Mammary epithelial cell (primary cell): ENCODE results near the gene NSD1.

ENCODE experiments used
- CTCF ChIP-seq, 2 donors: IDR thresholded peaks in 1 of 2; conservative IDR thresholded peaks in 1 of 2; 2 replicates each; pipeline ENCODE4 v1.5.1; 2011 to 2012; ENCODE audit warnings: inconsistent platforms in 2 of 2, low read length in 2 of 2, mild to moderate bottlenecking in 2 of 2, control low read depth in 1 of 2, low read depth in 1 of 2; ENCODE audit not compliant: insufficient read depth in 1 of 2; ENCODE audit errors: extremely low read depth in 1 of 2
- EZH2 ChIP-seq: IDR thresholded peaks from 2 replicates; pipeline ENCODE4 v1.6.1; 2012; ENCODE audit warnings: low read length, inconsistent platforms, borderline replicate concordance

GRCh38 chr5:177313561-177314259 lies 180.1 kb downstream of the NSD1 start:
- no peak for TF ChIP-seq CTCF (conservative IDR thresholded peaks at IDR 0.05 in 1 of 2, IDR thresholded peaks at IDR 0.05 in 1 of 2; ENCODE audit: extremely low read depth in 1 of 2, insufficient read depth in 1 of 2, low read depth in 1 of 2, low read length in 2 of 2)
- no peak for TF ChIP-seq EZH2
